Activated T-helper 2 cell treated with anti-CD3 and anti-CD28 coated beads, Interferon-gamma antibody, Interleukin-2, Interleukin-4, amounts not matched to agents 10 μg/mL and 5 μg/mL and 100 μg/mL, durations not matched to agents 14 hours and 24 hours and 36 hours (primary cell): ENCODE data around the gene ALK. TPM values are rescaled to one million over a fixed set of nuclear protein-coding genes. Genes with fewer than 3 reads are reported as not detected.
A peak's percentile ranks its signal among the peaks of the same experiment; 100 is the strongest.

ENCODE experiments used
- DNase-seq: peaks from one replicate; pipeline ENCODE4 v3.0.0; 2021; ENCODE audit warnings: low spot score
- H3K27ac Mint-ChIP-seq: one replicate; pipeline ENCODE4 v1.8.0; 2021; ENCODE audit warnings: mixed read lengths
- H3K27me3 Mint-ChIP-seq: one replicate; pipeline ENCODE4 v1.8.0; 2021; ENCODE audit warnings: low read depth, mixed read lengths
- H3K36me3 Mint-ChIP-seq: one replicate; pipeline ENCODE4 v1.8.0; 2021; ENCODE audit warnings: low read depth, mixed read lengths
- H3K4me1 Mint-ChIP-seq: one replicate; pipeline ENCODE4 v1.8.0; 2021; ENCODE audit warnings: low read depth, mixed read lengths
- H3K4me3 Mint-ChIP-seq: one replicate; pipeline ENCODE4 v1.8.0; 2021; ENCODE audit warnings: low read depth, mild to moderate bottlenecking, moderate library complexity, mixed read lengths
- H3K9me3 Mint-ChIP-seq: one replicate; pipeline ENCODE4 v1.8.0; 2021; ENCODE audit warnings: mixed read lengths
- intact Hi-C: fragments of 100-400 bp; cut with micrococcal nuclease; formaldehyde crosslinking; loops from one replicate; pipeline ENCODE4 v1.15.1; 2023
- total RNA-seq: library from RNA; stranded (reverse); gene quantifications from 2 replicates; pipeline ENCODE4 v1.2.3, GENCODE V29; 2022

Gene ALK
- total RNA-seq, 1 donor from 2014 or later = not detected

DNA sequence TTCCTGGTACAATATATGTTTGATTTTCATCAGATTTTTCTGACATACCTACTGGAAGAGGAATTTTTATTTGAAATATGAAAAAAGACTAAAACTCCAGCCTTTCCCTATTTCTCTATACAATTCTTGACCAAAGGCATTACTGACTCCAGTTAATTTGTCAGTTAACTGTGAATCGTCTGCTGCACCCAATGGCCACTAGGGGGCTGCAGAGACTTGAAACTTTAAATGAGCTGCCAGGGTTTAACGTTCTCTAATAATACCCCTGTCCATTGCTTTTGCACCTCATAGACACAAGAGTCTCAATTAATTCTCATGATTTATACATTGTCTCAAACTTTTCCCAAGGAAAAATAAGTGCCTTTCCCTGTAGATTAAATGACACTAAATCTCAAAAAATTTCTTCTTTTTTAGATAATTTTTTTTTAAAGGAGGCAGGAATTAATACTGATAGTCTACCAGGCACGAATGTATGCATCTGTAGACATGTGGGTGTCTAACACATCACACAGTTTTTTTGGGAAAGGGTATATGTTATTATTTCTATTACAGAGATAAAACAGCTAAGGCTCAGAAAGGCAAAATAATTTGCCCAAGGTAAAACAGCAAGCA is 1.8 kb upstream of the ALK start:
- Mint-ChIP-seq H3K36me3 (no peaks in the 10 kb centered on the region), H3K4me3 (no peak overlapping the region), H3K27ac (no peak overlapping the region), H3K9me3 (no peaks in the 10 kb centered on the region), H3K4me1 (no peaks in the 10 kb centered on the region), H3K27me3 (peaks cover 40% of the 10 kb centered on the region)
- DNase-seq = no peak
- intact Hi-C loops = loop anchor here (1.0 kb wide), 1 partner anchor 149 kb away; no protein-coding TSS in a partner anchor

DNA sequence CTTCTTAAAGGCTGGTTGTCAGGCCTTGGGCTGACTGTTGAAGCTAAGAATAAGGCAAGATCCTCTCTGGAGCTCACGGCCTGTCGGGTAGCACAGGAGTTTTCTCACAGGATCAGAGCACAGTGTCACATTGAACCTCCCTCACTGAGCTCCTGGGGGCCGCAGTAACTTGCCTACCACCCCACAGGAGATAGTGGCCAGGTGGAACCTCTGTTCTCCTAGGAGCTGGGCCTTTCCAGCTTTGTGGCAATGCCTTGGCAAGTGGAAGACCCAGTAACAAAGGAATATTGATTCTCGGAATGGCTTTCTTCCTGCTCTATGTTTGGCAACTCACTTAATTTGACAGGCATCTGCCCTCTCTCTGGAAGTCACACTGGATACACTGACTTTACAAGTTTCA is 1.2 kb upstream of the ALK start:
- Mint-ChIP-seq H3K36me3 (no peaks in the 10 kb centered on the region), H3K27ac (no peak overlapping the region), H3K27me3 (peaks cover 40% of the 10 kb centered on the region), H3K4me1 (no peaks in the 10 kb centered on the region), H3K4me3 (no peak overlapping the region), H3K9me3 (no peaks in the 10 kb centered on the region)
- no peak for DNase-seq
- intact Hi-C loops = loop anchor here (1.0 kb wide), 1 partner anchor 150 kb away; no protein-coding TSS in a partner anchor

DNA sequence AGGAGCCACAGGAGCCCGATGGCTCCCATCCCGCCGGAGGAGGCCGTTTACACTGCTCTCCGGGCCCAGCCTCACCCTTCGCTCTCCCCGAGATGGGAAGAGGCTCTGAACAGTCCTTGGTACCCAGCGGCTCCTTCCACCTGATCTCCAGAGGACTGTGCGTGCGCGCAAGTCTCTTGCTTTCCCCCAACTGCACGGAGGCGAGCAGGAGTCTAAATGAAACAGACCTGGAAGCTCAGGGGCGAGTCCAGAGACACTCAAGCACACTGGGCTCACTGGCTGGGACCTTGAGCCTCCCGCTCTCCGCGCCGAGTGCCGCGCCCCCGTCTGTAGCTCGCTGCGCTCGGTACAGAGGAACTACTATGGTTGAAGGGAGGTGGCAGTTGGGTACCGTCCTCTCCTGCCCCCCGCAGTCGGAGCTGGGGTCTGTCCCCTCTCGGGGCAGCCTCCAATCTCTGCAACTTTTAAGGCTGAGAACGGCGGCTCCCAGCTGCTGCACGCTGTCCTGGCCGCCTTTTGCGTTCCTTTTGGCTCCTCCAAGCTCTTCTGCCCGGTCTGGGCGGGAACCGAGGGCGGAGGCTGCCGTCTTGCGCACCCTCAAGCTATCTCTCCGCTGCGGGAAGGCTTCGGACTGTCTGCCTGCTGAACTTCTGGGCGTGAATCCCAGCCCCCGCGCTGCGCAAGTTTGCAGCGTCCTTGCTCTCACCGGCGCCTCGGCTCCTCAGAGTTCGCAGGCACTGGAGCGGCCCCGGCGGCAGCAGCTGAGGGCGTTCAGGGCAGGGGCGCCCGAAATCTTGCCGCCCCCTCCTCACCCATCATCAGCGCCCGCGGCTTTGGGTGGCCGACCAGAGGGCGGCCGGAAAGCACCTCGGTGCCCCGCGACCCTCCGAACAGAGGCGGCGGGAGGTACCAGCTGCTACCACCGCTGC is 491 bp downstream of the ALK start:
- H3K4me3 Mint-ChIP-seq = no peak overlapping the region
- intact Hi-C loops = no loop called here

DNA sequence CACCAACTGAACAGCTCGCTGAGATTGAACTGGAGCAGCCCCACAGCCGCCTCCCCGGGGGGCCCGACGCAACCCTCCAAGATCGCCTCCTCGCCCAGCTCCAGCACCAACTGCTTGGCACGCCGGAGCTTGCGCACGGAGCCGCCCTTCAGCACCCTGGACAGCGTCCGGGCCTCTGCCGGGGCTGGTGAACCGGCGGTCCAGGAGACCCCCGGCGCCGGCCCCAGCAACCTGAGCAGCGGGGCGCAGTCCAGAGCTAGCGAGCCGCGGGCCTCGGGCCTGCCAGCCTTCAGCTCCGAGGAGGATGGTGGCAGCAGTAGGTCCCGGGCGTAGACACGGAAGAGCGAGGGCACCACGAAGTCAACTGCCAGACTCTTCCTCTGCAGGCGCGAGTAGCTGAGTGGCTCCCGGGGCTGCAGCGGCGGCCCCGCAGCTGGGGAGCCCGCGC is 1.2 kb downstream of the ALK start:
- DNase-seq = peak; percentile 50
- intact Hi-C loops = no loop called here
- H3K9me3 Mint-ChIP-seq = no peaks in the 10 kb centered on the region
- H3K27ac Mint-ChIP-seq = no peak overlapping the region
- peaks cover 42% of the 10 kb centered on the region for H3K27me3 Mint-ChIP-seq
- H3K4me1 Mint-ChIP-seq = no peaks in the 10 kb centered on the region
- no peaks in the 10 kb centered on the region for H3K36me3 Mint-ChIP-seq
- H3K4me3 Mint-ChIP-seq = no peak overlapping the region

More for the DNA sequence above, 491 bp downstream of the ALK start:
- H3K4me1 Mint-ChIP-seq = no peaks in the 10 kb centered on the region
- H3K27me3 Mint-ChIP-seq = peaks cover 43% of the 10 kb centered on the region
- no peaks in the 10 kb centered on the region for H3K36me3 Mint-ChIP-seq
- no peak for DNase-seq
- no peak overlapping the region for H3K27ac Mint-ChIP-seq
- H3K9me3 Mint-ChIP-seq = no peaks in the 10 kb centered on the region

DNA sequence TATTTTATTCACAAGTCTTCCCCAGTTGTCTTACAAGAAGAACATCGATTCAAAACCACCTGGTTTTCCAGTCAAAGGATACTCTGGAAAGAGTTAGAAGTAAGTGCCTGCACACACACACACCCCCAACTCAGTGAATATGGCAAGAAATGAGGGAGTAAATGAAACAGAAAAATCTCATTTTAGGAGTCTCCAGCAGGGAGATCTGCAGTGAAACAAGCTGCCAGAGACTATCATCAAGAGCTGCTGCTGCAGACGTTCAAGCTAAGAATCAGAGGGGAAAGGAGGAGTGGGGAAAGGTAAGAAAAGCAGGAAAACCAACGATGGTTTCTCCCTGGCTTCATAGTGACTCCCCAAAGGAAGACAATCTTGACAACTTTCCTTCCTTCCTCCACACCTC is 2.4 kb downstream of the ALK start:
- H3K27me3 Mint-ChIP-seq = peaks cover 40% of the 10 kb centered on the region
- H3K36me3 Mint-ChIP-seq = no peaks in the 10 kb centered on the region
- H3K27ac Mint-ChIP-seq = no peak overlapping the region
- no peak for DNase-seq
- no peaks in the 10 kb centered on the region for H3K9me3 Mint-ChIP-seq
- H3K4me1 Mint-ChIP-seq = no peaks in the 10 kb centered on the region
- H3K4me3 Mint-ChIP-seq = no peak overlapping the region
- intact Hi-C loops = no loop called here

DNA sequence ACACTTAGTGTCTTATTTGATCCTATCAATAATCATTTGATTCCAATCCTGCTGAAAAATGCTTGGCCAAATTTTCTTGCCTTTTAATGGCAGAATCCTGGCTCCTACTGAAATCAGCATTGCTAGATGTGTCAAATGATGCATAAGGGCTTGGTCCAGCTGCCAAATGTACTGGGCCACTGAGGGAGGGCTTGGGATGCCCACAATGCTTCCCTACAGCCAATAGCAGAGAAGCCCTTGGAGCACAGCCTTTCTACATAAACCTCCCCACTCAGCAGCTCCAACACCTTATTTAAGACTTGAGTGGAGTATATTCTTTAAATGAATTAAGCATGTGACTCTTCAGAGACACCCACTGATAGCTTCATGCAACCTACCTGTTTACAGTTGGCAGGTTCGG is 3.6 kb downstream of the ALK start:
- Mint-ChIP-seq H3K9me3 (no peaks in the 10 kb centered on the region), H3K27me3 (peaks cover 36% of the 10 kb centered on the region), H3K36me3 (no peaks in the 10 kb centered on the region), H3K4me1 (no peaks in the 10 kb centered on the region), H3K27ac (no peak overlapping the region), H3K4me3 (no peak overlapping the region)
- intact Hi-C loops = no loop called here
- no peak for DNase-seq

DNA sequence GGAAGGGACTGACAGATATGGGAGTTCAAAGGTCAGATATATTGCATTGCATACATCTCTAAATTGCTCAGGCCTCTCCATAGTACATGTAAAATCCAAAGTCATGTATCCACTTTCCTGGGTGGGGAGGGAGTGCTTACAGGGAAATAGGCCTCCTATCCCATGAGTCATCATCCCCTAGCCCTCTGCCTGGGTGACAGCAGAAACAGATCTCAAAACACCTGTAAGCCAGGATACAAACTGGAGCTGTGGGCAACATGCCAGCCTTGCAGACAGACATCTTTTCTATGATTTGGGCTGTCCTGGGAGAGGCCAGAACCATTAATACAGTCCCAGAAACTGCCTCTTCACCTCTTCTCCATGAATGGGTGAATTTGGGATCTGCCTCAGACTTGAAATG is 4.8 kb downstream of the ALK start:
- Mint-ChIP-seq H3K27me3 (peaks cover 25% of the 10 kb centered on the region), H3K36me3 (no peaks in the 10 kb centered on the region)

DNA sequence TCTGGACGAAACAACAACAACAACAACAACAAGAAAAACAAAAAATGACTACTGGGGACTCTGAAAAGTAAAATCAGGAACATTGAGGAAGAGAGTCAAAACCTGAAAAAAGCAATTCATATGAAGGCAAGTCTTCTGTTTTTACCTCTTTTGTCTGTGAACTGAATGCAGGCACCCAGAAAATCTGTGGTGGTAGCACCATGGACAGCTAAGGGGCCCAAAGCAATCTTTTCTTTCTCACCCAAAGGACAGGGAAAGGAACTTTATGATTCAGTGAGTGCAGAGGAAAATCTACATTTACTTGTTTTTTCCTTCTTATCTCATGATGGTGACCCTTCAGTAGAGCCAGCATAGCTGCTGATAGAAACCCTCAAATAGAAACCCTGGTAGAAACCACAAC is 10.4 kb downstream of the ALK start:
- Mint-ChIP-seq H3K4me3 (no peak overlapping the region), H3K27me3 (peaks cover 1% of the 10 kb centered on the region), H3K27ac (no peak overlapping the region), H3K9me3 (no peaks in the 10 kb centered on the region), H3K4me1 (no peaks in the 10 kb centered on the region), H3K36me3 (no peaks in the 10 kb centered on the region)
- DNase-seq = no peak
- intact Hi-C loops = no loop called here

More for the DNA sequence above, 4.8 kb downstream of the ALK start:
- H3K27ac Mint-ChIP-seq = no peak overlapping the region
- no peaks in the 10 kb centered on the region for H3K4me1 Mint-ChIP-seq
- no peaks in the 10 kb centered on the region for H3K9me3 Mint-ChIP-seq
- no peak for DNase-seq
- no peak overlapping the region for H3K4me3 Mint-ChIP-seq
- intact Hi-C loops = no loop called here

DNA sequence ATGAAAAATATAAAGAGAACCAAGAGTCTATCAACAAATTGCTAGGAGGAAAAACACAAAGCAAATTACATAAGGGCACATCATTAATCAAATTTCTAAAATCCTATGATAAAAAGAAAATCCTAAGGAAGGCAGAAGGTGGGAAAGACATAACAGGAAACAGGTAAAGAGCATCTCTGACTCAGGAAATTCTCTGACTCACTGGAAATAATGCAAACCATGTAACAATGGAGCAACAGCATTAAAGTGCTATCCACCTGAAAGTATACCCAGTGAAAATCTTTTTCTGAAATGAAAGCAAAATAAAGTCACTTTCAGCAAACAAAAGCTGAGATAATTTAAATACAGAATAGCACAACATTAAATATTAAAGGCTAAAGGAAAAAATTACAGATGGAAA is 10.9 kb downstream of the ALK start:
- Mint-ChIP-seq H3K27ac (no peak overlapping the region), H3K4me3 (no peak overlapping the region), H3K9me3 (no peaks in the 10 kb centered on the region), H3K27me3 (peaks cover 1% of the 10 kb centered on the region), H3K36me3 (no peaks in the 10 kb centered on the region), H3K4me1 (no peaks in the 10 kb centered on the region)
- DNase-seq = no peak
- intact Hi-C loops = no loop called here

DNA sequence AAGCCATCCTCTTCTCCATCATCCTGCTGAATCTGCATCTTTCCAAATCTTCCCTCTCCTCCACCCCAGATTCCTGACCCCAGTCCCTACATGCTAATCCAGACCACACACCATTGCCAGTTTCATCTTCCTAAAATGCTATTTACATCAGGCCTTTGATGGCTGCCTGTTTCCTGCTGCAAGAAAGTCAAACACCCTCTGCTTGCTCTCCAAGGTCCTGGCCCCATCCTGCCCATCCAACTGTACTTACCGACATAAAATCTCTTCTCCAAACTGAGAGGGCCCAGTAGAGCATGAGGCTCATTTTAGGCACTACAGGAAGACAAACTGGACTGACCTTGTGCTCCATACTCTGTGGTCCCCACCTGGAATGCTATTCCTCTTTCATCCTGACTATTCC is 19.0 kb downstream of the ALK start:
- no peaks in the 10 kb centered on the region for H3K36me3 Mint-ChIP-seq

DNA sequence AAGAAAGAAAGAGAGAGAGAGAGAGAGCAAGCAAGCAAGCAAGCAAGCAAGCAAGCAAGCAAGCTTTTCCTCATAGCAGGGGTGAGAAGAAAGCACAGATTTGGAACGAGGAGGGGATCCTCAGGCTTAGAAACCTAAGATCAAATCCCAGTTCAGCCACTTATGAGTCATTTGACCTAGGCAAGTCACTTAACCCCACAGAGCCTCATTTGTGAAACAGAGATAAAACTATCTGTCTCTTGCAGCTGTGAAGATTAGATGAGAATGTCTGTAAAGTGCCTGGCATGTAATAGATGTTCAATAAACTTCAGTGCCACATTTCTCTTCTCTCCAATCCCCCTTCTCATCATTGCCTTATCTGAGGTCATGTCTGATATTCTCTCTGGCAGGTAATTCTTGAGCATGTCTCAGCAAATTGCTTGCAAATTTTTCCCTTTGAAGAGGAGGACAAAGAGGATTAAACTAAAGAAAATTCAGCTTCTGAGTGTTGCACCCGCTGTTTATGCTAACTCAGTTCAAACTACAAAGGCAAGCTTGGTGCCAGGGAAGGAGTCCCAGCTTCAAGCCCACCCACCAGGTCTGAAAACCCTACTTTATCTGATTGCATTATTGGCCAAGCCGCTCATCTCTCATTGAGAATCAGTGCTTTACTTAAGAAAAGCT is 20.3 kb downstream of the ALK start:
- no peak overlapping the region for H3K27ac Mint-ChIP-seq
- no peaks in the 10 kb centered on the region for H3K9me3 Mint-ChIP-seq
- intact Hi-C loops = no loop called here
- no peaks in the 10 kb centered on the region for H3K36me3 Mint-ChIP-seq
- no peaks in the 10 kb centered on the region for H3K4me1 Mint-ChIP-seq
- H3K27me3 Mint-ChIP-seq = peaks cover 6% of the 10 kb centered on the region
- H3K4me3 Mint-ChIP-seq = no peak overlapping the region
- no peak for DNase-seq

More for the DNA sequence above, 19.0 kb downstream of the ALK start:
- DNase-seq = no peak
- Mint-ChIP-seq H3K4me1 (no peaks in the 10 kb centered on the region), H3K27me3 (peaks cover 6% of the 10 kb centered on the region), H3K9me3 (no peaks in the 10 kb centered on the region), H3K27ac (no peak overlapping the region), H3K4me3 (no peak overlapping the region)
- intact Hi-C loops = no loop called here

DNA sequence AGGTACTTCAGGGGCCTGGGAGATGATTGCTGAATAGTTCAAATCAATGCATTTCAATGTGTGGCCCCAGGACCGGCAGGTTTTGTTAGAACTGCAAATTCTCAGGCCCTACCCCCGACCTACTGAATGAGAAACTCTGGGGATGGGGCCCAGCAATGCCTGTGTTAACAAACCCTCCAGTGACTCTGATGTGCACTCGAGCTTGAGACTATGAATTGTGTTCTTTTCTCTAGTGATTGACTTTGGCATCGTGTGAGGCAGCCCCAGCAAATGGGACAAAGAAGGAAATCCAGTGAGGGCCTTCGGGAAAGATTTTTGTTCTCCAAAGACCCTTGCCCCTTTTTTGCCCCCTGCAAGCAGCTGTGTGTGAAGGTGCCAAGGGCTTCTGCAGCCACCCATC is 22.4 kb downstream of the ALK start:
- no peak overlapping the region for H3K4me3 Mint-ChIP-seq
- intact Hi-C loops = no loop called here
- H3K27ac Mint-ChIP-seq = no peak overlapping the region
- H3K36me3 Mint-ChIP-seq = no peaks in the 10 kb centered on the region
- H3K9me3 Mint-ChIP-seq = no peaks in the 10 kb centered on the region
- peaks cover 6% of the 10 kb centered on the region for H3K27me3 Mint-ChIP-seq
- no peak for DNase-seq
- H3K4me1 Mint-ChIP-seq = no peaks in the 10 kb centered on the region
